Measurements from ENCODE around the gene TRAPPC3L.

Gene TRAPPC3L

DNA sequence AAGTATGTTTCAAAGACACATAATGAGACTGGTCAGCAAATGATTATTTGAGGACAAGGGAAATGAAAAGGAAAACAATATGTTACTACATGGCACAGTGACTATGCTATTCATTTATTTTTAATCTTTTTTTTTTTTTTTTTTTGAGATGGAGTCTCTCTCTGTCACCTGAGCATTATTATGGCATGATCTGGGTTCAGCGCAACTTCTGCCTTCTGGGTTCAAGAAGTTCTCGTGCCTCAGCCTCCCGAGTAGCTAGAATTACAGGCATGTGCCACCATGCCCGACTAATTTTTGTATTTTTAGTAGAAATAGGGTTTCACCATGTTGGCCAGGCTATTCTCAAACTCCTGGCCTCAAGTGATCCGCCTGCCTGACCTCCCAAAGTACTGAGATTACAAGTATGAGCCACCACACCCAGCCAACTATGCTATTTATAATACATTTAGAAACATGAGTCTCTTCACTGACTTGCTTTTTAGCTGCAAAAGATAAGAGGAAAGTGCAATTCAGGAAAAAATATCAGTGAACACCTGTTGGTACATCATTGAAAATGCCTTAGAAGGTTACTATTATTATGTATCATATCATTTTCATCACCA, 11.4 kb upstream of the TRAPPC3L start:
- DNase-seq, result no peak

DNA sequence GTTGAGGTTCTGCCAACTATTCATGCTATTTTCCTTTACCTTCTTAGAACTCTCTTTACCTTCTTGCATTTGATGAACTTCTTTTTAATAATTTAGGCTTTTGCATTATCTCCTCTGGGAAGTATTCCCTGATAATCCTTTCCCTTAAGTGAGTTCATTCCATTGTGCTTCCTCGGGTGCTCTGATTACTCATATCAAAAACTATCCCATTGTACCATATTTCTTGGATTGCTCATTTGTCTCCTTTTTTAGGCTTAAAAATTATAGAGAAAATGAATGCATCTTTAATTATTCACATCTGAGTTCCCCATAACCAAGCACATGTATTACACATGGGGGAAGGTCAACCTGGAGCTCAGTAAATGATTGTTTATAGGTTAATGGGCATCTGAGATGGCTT, 10.6 kb upstream of the TRAPPC3L start:
- peak; percentile 94 for DNase-seq

DNA sequence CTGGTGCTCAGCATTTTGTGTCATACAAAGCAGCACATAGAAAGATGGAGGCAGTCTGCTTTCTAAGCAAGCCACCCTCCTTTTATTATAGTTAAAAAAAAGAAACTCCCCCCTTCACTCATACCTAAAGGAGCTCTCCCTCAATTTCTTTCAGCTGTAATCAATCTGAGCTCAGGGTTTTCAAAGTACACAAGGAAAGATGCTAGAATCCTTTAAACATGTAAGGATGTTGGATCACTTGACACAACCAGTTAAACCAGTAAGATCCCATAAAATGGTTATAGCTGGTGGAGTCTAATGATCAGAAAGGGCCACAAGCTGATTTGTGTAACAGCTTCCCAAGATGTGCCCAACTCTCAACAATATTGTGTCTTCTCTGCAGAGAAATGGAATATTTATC, 8.0 kb upstream of the TRAPPC3L start, which contains the start of gene CALHM4:
Gene CALHM4, plus strand, starts transcription at position 301 of the 400 bp plus-strand sequence. Its CDS starts 43 bp downstream, at position 344.
- DNase-seq, result no peak

DNA sequence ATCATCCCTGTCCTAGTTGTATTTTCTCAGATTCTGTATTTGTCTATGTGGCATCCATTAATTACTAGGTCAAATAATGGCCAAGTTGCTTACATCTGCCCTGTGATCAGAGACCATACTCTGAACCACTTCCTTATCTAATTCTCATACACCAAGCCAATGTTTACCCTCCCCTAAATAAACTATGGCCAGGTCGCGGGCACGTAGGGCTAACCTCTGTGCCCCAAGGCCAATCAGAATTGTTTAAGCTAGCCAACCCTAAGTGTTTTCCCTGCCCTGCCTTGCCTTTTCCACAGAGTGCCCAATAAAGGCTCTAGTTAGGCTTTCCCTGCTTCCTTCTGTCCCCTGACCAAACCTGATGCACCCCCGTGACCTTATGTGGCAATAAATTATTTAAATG, 5.3 kb upstream of the TRAPPC3L start:
- no peak for DNase-seq

DNA sequence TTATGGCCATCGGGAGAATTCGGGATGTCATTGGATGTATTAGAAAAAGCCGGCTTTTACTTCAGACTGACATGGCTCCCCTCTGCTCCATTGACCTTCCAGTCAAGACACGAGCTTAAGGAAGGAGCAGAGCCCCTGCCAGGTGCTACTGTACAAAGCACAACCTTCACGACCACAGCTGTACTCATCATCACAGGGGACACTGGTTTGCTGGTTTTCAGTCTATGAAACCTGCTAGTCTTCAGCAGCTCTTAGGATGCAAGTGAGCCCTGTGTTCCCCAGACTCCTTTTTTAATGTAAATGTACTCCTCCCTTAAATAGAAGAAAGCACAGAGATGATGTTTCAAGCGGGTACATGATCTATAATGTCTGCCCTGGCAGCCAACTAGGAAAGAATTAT, 1.9 kb upstream of the TRAPPC3L start:
- no peak for DNase-seq

DNA sequence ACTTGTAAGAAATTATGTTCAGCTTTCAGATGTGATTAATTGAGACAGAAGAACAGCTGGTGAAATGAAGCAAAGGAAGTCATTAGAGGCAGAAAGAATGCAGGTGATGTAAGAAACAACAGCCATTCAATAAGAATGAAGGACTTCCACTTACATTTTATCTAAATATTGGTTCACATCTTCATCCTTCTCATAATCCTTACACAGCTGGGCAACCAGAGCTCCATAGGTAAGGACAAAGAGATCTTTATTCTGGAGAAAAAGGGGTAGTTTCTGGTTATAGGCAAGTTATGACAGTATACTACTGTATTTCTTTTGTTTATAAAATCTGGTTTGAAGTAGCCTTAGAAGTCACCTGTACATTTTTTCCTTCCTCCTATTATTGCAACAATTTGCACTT, 2.3 kb downstream of the TRAPPC3L start:
- DNase-seq, result no peak

DNA sequence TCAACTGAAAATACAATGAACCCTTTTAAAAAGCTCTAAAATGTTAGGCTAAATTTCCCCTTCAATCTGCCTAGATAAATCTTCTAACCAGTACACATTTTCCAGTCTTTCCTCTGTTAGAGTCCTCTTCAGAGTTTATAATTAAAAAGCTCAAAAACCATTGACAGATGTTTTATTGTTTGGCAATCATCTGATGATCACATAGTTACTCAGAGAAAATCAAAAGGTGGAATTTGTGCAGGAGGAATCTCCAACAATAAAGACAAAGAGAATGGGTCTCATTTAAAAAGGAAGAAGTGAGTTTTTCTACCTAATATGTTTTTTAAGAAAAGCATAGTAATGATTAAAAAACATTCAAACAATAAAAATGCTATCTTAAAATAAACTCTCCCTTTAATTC, 3.1 kb downstream of the TRAPPC3L start:
- DNase-seq, result peak; percentile 59

DNA sequence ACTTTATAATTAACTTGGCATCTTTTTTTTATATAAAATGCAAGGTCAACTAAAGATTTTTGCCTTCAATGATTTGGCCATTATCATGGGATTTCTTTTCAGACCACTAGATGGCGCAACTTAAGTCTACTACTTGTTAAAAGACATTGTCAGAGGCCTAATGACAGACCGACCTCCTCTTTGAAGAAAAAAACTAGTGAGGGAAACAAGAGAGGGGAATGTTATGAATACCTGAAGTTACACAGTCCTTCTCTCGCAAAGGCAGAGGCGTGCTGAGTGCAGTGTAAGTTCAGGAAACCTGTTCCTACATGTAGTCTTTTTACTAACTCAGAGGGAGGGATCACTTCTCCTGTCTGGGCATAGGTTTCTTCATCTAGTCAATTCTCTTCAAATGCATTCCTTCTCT, 9.3 kb downstream of the TRAPPC3L start:
- DNase-seq, result peak; percentile 64

DNA sequence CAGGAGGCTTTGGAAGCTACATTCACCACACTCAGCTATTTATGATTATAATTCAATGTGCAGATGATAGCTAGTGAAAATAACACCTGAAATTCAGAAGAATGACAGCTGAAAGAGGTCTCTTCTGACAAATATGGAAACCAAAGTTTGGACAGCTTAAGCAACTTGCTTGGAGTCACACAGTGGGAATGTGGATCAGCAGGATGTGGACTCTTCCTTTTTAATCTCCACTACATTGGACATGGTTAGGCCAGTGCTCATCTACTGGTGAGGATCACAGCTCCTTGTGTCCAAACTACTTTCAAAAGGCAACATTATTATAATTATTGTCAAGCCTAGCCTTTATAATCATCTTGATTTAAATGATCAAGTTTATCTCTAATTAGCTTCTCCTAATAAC, 10.4 kb downstream of the TRAPPC3L start:
- peak; percentile 52 for DNase-seq

DNA sequence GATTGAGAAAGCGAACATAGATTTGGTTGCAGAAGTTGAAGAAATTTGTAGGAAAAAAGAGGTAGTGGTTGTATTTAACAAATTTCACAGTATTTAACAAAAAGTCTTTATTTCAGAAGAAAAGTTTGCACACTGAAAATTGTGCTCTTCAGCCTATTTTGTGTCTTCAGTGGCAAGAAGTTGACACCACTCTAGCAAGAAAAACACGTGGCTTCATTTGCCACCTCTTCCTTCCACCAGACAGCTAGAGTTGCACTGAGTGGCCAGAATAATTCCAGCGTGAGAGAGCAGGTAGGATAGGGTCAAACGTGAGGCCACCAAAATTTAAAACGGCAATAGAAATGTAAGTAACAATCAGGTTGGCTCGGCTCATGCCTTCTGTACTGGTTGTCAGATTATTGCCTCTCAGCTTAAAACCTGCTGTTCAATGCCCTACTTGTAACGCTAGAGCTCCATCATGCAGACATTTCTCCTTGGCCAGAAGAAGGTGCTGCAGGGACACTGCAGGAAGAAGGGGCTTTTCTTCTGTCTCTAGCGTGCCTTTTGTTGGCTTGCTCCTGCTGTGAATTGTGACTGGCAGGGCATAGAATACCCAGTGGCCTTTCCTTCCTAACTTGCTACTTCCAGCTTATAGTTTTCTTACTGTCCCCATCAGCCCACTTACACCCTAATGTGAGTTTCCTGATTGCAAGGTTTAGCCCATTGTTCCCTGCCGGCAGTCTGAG, 12.1 kb downstream of the TRAPPC3L start:
- DNase-seq, result no peak

DNA sequence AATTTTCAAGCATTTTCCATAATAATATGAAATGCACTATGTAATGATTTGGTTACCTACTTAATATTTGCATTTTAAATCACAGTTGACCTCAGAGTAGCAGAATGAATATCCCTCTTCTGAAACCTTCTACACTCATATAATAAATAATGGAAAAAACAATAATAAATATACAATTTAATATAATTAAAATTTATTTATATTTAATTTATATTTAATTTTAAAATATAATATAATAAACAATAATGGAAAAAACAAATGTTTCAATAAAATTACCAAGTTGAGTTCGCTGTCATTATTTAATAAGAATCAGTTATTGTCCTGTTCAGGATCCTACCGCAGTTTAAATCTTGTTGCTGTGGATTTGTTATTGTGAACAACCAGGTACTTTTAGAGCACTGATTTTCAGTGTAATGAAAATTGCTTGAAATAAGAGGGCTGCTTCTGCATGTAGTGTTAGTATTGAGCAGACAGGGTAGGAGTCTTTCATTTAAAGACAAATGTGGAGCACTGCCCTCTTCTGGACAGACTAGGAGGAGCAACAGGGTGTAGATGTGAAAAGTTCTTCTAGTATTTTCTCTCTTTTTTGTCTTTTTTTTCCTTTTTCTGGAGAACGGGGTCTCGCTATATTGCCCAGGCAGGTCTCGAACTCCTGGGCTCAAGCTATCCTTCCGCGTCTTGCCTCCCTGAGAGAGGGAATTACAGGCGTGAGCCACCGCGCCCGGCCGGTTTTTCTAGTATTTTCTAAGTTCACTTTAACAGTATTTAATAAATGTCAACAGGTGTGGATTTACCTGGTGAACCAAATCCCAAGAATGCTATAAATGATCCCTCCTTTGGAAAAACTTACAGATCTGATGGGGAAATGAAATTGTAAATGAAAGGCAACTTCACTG, 13.6 kb downstream of the TRAPPC3L start:
- peak; percentile 67 for DNase-seq

DNA sequence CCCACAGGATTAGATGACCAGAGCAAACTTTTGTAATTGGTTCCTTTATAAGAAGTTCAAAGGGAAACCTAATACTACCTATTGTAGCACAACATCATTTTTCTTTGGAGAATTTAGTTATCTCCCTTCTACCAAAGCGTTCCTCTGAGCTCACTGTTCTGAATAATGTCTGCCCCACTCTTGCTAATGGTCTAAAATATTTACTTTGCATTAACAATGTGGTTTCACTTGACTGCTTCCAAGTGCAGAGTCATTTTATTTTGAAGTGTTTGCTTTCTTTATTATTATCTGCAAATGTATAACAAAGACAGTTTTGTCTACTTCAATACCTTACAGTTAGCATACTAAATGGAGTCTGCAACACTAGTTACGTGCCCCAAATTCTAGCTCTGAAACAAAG, 15.0 kb downstream of the TRAPPC3L start:
- DNase-seq, result no peak

DNA sequence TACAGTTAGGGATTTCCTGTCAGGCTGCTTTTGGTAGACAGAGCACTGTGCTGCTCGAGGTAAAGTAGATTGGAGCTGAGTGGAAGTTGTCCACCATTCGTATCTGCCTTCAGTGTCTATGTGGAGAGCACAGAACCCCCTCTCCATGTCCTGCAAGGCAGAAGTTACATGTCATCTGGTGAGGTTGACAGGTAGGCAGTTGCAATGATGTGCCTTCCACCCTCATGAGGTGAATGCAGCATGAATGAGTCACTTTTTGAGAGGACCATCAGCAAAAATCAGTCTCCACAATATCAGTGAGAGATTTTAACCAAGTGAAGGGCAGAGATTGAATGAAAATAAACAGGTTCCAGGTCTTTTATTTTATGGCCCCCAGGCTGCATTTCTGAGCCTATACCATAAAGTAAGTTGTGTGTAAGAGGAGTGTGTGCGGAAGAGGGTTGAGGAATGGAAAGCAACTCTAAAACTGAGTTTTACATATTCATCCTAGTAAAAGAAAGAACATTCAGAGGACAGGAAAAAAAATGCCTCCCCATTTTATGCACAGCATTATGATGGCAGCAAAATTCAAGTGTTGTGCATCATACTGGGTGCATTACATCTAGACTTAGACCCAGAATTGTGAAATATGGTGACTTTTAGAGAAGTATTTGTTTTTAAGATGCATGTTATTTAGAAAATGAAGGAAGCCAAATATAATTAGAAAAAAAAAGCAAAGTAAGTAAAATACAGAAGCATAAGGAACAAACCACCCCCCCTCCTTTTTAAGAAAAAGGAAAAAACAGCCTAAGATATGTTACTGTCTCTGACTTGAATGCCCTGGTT, 15.8 kb downstream of the TRAPPC3L start:
- no peak for DNase-seq

DNA sequence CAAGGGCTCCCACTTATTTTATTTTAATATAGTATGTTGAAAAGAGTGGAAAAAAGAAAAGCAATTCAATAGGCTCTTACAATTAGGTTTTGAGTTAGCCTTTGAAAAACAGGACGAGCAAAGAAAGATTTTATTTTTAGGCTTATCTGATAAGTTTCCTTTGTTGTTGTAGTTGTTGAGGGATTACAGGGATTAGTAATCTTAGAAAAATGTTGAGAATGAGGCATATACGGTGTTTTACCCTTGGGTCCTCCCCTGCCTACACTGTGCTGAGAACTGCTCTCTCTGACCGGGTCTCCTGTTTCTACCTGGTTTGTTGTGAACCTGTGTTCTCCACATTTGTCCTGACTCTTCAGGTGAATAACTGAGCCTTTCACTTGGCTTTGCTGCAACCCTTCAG, 16.7 kb downstream of the TRAPPC3L start:
- DNase-seq, result peak; percentile 37

DNA sequence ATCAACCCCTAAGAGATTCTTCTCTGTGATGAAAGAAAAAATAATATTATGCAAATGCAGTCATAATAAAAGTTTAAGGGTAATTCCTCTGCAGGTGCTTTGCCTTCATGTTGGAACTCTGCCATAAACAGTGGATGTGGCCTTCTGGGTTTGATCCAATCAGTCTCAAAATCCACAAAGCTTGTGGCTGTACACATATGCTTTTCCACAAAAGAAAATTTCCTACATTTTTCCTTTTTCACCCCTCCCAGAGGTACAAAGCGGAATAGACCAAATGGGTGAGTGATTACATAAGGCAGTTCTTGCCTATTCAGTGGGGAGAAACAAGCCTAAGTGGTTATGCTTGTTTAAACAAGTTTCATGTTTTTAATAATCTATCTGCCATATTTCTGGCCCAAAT, 17.4 kb downstream of the TRAPPC3L start:
- no peak for DNase-seq

DNA sequence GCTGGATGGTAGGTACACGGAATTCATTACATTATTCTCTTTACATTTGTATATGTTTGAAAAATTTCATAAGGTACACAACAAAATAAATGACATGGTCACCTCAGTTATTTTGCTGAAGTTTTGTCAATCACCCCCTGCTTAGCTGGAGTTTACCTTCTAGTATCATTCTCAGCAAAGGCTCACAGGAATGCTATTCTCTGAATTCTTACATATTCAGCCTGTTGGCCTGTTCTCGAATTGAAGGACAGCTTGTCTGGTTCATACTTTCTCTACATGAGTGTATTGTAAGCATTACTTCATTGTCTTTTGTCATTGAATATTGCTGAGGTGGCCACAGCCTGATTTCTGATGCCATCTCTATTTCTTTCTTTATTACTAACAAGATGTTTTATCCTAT, 21.2 kb downstream of the TRAPPC3L start:
- DNase-seq, result no peak

DNA sequence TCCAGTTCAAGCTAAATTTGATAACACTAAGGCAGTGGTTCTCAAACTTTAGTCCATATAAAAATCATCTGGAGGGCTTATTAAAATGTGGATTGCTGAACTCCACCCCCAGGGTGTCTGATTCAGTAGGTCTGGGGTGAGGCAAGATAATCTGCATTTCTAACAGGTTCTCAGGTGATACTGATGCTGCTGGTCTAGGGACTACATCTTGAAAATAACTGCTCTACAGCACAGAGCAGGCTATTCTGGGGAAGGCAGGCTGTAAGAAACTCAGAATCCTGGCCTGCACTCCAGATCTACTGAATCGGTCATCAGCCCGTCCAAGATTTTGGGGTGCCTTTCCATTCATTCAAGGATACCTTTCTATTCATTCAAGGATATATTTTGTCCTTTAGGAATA, 22.6 kb downstream of the TRAPPC3L start:
- no peak for DNase-seq

DNA sequence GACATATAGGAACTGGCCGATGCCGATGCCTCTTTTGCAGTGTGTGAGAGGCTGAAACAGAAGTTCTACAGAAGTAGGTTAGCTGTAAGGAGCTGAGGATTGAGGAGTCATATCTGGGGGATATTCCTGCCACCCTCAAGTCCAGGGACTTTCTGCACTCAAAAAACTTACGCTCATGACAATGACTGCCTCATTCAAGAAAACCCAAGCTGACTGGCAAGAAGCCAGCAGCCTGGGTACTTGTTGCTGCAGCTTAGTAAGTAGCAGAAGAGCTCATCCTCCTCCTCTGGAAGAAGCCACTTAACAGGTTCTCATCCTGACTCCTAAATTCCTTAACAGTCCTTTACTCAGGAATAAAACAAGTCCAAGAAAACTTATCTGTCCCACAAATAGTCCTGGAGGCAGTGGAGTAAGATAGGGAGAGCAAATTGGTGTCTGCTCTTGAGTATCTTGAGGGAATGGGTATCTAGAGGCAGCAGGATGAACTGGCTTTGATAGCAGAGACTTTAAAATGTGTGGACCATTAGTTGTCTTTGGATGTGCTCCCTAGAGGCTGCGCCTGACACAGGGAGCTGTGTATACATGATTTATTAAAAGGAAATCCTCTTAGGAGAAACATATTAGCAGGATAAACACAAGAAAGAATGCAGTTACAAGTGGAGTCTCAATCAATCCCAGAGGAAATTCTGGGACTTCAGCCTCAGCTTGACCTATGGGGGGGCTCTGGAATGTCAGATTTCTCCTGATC, 26.7 kb downstream of the TRAPPC3L start:
- no peak for DNase-seq

DNA sequence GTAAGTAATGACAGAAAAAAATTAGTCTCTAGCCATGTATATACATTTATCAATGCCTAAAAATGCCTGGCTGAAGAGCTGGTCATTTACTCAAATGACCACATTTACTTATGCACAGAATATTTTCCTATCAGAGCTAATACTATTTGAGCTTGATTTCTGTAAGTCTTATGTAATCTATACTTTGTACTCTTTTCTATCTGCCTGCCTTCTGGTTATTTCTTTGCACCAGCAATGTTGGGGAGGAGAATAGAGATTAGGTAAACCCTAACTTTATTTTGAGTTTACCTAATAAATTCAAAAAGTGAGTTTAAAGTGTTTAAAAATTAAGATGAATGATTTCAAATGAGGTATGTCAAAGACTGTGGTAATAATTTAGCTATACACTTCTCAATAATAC, 30.3 kb downstream of the TRAPPC3L start:
- no peak for DNase-seq

DNA sequence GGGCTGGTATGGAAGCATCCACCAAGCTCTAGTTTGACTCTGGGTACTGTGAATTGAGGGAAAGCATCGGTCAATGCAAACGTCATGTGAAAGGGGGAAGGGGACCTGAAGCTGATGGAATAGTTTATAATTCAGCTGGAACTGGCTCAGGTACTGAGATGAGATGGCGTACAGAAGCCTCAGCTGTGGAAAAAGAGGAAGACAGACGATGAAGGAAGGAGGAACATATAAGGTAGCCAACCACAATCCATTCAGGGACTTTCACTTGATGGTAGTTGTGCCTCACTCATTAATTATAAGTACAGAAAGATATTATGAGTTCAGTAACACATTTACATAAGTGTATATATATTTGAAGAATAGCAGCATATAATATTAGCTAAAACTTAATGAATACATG, 31.4 kb downstream of the TRAPPC3L start:
- no peak for DNase-seq

DNA sequence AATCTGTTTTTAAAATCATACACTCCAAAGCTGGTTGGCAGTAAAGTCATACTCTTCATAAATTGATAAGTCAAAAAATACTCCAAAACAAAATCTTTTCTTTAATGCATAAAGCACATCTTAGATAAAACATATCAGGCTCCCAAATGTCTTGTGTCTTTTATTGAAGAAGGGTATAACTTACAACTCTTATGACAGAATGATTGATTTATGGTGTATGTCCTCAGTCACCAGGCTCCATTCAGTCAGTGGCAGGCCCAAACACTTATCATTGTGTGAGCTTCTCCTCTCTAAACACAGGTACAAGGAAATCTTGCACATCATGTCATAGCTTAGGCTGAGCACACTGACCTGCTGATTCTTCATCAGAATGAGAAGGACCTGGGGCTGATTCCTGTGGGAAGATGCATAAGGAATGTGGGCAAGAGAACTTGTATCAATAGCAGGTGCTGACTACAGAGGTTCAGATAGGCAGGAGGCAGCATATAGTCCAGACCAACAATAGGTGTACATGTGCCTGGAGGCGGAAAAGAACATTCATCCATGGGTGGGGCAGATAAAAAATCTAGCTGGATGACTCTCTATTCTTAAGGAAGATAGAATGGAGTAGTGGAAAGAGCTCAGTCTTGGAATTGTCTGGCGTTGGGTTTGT, 32.1 kb downstream of the TRAPPC3L start:
- no peak for DNase-seq

DNA sequence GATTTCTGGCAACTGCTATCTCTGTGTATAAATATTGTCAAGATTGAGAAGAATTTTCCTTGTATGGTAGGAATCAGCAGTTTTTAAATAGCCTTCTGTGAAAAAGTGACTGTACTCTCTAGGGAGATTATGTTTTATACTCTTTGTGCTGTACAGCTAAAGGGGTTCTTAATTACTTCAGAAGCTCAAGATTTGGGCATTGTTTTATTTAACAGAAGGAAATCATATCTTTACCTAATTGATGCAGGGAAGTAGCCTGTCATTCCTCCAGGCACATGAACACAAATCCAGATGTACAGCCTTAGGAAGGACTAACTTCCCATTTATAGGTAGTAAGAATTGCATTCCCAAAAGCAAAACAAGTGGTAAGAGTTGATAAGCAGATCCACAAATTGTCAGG, 32.8 kb downstream of the TRAPPC3L start:
- no peak for DNase-seq

Data from HCEC 1CT (cell line).